ENCODE measurements around the gene CEP85L.

DNA sequence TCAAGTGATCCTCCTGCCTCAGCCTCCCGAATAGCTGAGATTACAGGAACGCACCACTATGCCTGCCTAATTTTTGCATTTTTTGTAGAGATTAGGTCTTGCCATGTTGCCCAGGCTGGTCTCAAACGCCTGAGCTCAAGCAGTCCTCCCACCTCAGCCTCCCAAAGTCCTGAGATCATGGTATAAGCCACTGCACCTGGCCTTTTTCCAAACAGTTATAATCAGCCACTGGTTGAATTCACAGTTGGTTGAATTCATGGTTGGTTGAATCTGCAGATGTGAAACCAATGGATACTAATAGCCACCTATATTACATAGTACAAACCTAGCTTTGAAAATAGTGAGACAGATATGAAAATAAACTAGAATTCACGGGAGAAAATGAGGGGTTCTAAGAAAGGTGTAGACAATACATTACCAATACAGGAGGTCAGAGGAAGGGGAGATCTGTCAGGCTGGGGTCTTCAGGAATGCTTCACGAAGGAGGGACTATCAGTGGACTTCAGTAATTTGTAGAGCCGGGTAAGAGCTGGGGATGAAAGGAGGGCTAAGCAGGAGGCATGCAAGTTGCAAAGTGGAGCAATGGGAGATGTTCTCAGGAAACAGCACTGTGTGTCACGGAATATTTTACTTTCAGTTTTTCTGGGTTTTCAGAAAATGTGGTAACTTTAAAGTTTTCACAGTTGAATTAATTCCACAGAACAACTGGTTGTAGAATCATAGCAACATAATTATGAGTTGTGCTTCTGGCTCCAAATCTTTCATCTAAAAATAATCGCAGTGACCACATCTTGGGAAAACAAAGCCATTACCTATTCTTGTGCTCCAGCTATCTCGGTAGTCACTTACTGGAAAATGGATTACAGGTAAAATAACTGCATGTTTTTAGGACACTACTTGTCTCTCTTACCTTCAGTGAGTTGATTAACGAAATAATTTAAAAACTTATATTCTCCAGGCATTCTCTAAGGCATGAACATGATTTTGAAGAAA is 12.9 kb upstream of the CEP85L start:
- no peak for TF ChIP-seq EZH2phosphoT487 (IDR thresholded peaks at IDR 0.05; ENCODE audit: borderline replicate concordance, low read depth, low read length)
- TF ChIP-seq, protein P1, sequence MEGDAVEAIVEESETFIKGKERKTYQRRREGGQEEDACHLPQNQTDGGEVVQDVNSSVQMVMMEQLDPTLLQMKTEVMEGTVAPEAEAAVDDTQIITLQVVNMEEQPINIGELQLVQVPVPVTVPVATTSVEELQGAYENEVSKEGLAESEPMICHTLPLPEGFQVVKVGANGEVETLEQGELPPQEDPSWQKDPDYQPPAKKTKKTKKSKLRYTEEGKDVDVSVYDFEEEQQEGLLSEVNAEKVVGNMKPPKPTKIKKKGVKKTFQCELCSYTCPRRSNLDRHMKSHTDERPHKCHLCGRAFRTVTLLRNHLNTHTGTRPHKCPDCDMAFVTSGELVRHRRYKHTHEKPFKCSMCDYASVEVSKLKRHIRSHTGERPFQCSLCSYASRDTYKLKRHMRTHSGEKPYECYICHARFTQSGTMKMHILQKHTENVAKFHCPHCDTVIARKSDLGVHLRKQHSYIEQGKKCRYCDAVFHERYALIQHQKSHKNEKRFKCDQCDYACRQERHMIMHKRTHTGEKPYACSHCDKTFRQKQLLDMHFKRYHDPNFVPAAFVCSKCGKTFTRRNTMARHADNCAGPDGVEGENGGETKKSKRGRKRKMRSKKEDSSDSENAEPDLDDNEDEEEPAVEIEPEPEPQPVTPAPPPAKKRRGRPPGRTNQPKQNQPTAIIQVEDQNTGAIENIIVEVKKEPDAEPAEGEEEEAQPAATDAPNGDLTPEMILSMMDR (conservative IDR thresholded peaks at IDR 0.05; ENCODE audit: low read length) = no peak

All from OCI-LY7 (cell line).